Dendritic cell treated with granulocyte-macrophage colony-stimulating factor and Interleukin-4, amounts not matched to agents 40 ng/mL and 50 ng/mL, for 4 days (primary cell): Measurements from ENCODE around the gene TBPL1.
"Not testable (repeated sequence)": the region's sequence is repeated elsewhere in the genome, so short reads cannot be mapped to it uniquely, and the experiment has no call there.

ENCODE experiments used
- H3K27ac Mint-ChIP-seq: one replicate; pipeline ENCODE4 v1.8.0; 2022; ENCODE audit warnings: mild to moderate bottlenecking, mixed read lengths
- H3K27me3 Mint-ChIP-seq: one replicate; pipeline ENCODE4 v1.8.0; 2022; ENCODE audit warnings: mild to moderate bottlenecking, mixed read lengths
- H3K36me3 Mint-ChIP-seq: one replicate; pipeline ENCODE4 v1.8.0; 2022; ENCODE audit warnings: low read depth, mixed read lengths
- H3K4me1 Mint-ChIP-seq: one replicate; pipeline ENCODE4 v1.8.0; 2022; ENCODE audit warnings: low read depth, mixed read lengths
- H3K4me3 Mint-ChIP-seq: one replicate; pipeline ENCODE4 v1.8.0; 2022; ENCODE audit warnings: mild to moderate bottlenecking, moderate library complexity, mixed read lengths
- H3K9me3 Mint-ChIP-seq: one replicate; pipeline ENCODE4 v1.8.0; 2022; ENCODE audit warnings: mixed read lengths
- intact Hi-C: fragments of 100-400 bp; cut with micrococcal nuclease; formaldehyde crosslinking; loops from one replicate; pipeline ENCODE4 v1.15.0; 2022

The TBPL1 gene

GRCh38 chr6:133973109-133973971, 20.3 kb downstream of the TBPL1 start:
- intact Hi-C loops, result loop anchor here (1.0 to 2.0 kb wide), 3 partner anchors 49 to 123 kb away; no protein-coding TSS in a partner anchor
- Mint-ChIP-seq H3K27me3 (no peaks in the 10 kb centered on the region), H3K4me1 (peaks cover 17% of the 10 kb centered on the region), H3K4me3 (no peak overlapping the region), H3K36me3 (peaks cover 6% of the 10 kb centered on the region), H3K9me3 (no peaks in the 10 kb centered on the region), H3K27ac (no peak overlapping the region)

- intact Hi-C loops, result no loop called here
- Mint-ChIP-seq H3K4me3 (no peak overlapping the region), H3K4me1 (peaks cover 11% of the 10 kb centered on the region), H3K9me3 (no peaks in the 10 kb centered on the region), H3K36me3 (peaks cover 12% of the 10 kb centered on the region), H3K27ac (no peak overlapping the region), H3K27me3 (no peaks in the 10 kb centered on the region)
These were observed 25.2 kb downstream of the TBPL1 start for GRCh38 chr6:133977983-133978895.

DNA sequence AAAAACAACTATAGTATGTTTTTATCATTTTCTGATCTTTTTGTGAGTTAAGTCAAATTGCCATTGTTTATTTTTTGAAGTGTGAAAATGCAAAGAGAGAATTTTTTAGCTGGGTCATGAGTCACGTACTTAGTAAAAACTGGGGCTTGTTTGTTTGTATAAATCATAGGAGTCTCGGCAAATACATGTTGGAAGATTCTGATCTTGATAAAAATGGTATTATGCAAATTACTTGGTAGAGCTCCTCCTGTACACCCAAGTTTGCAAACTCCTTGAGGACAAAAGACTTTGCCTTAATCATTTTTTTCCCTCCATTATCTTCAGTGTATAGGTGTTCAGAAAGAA, 25.8 kb downstream of the TBPL1 start:
- intact Hi-C loops, result no loop called here
- Mint-ChIP-seq H3K4me1 (peaks cover 17% of the 10 kb centered on the region), H3K27me3 (no peaks in the 10 kb centered on the region), H3K9me3 (no peaks in the 10 kb centered on the region), H3K36me3 (peaks cover 14% of the 10 kb centered on the region), H3K27ac (no peak overlapping the region), H3K4me3 (no peak overlapping the region)

DNA sequence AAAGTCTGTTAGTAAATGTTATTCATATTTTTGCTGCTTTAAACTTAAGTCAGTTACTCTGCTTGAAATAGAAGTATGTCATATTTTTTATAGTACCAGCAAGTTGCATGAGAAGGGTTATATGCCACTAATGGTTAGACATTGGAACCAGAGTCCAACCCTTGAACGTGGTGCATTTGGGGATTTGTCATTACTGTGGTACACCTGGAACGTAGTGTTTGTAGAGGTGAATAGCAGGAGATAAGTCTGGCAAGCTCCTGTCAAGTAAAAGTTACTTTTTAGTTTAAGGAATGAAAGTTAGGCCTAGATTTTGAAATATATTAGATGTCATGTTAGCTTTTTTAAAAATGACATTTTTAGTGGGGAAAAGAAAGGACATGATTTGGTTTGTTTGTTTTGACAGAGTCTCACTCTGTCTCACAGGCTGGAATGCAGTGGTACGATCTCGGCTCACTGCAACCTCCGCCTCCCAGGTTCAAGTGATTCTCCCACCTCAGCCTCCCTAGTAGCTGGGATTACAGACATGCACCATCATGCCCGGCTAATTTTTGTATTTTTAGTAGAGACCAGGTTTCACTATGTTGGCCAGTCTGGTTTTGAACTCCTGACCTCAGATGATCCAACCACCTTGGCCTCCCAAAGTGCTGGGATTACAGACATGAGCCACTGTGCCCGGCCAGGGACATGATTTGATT, 26.4 kb downstream of the TBPL1 start:
- H3K9me3 Mint-ChIP-seq, H3K4me3 Mint-ChIP-seq, H3K27ac Mint-ChIP-seq, H3K27me3 Mint-ChIP-seq, intact Hi-C loops: not testable (repeated sequence)
- Mint-ChIP-seq H3K4me1 (peaks cover 18% of the 10 kb centered on the region), H3K36me3 (peaks cover 14% of the 10 kb centered on the region)

DNA sequence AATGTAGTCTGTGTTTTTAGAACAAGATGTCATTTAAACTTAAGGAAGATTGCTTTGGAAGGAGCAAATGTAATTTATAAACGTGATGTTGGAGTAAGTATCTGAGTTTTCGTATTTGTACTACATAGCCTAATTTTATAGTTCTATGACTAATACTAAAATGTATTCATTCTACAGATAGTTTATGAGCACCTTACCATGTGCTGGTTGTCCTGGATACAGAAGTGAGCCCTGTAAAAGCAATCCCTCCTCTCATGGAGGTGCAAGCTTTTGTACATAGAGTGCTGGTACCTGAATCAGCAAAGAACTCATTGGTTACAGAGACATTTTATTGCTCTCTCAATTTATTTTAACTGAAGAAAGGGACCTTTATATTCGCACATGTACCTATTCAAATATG, 27.1 kb downstream of the TBPL1 start:
- Mint-ChIP-seq H3K4me3 (no peak overlapping the region), H3K36me3 (peaks cover 20% of the 10 kb centered on the region)

GRCh38 chr6:133983099-133983939, 30.3 kb downstream of the TBPL1 start:
- Mint-ChIP-seq H3K9me3 (no peaks in the 10 kb centered on the region), H3K4me3 (no peak overlapping the region), H3K4me1 (peaks cover 11% of the 10 kb centered on the region), H3K27ac (no peak overlapping the region), H3K27me3 (no peaks in the 10 kb centered on the region), H3K36me3 (peaks cover 38% of the 10 kb centered on the region)
- intact Hi-C loops, result no loop called here

More for the DNA sequence above, 27.1 kb downstream of the TBPL1 start:
- peaks cover 18% of the 10 kb centered on the region for H3K4me1 Mint-ChIP-seq
- intact Hi-C loops, result no loop called here
- no peaks in the 10 kb centered on the region for H3K27me3 Mint-ChIP-seq
- no peaks in the 10 kb centered on the region for H3K9me3 Mint-ChIP-seq
- no peak overlapping the region for H3K27ac Mint-ChIP-seq

GRCh38 chr6:133985970-133986369, 32.9 kb downstream of the TBPL1 start:
- intact Hi-C loops, result no loop called here
- Mint-ChIP-seq H3K27me3 (no peaks in the 10 kb centered on the region), H3K4me1 (peaks cover 11% of the 10 kb centered on the region), H3K4me3 (no peak overlapping the region), H3K9me3 (no peaks in the 10 kb centered on the region), H3K27ac (no peak overlapping the region), H3K36me3 (peaks cover 38% of the 10 kb centered on the region)

- Mint-ChIP-seq H3K4me3 (no peak overlapping the region), H3K27ac (no peak overlapping the region), H3K4me1 (peaks cover 11% of the 10 kb centered on the region), H3K27me3 (no peaks in the 10 kb centered on the region), H3K36me3 (peaks cover 34% of the 10 kb centered on the region), H3K9me3 (no peaks in the 10 kb centered on the region)
- intact Hi-C loops, result no loop called here
These were observed 33.9 kb downstream of the TBPL1 start for GRCh38 chr6:133986942-133987341.

DNA sequence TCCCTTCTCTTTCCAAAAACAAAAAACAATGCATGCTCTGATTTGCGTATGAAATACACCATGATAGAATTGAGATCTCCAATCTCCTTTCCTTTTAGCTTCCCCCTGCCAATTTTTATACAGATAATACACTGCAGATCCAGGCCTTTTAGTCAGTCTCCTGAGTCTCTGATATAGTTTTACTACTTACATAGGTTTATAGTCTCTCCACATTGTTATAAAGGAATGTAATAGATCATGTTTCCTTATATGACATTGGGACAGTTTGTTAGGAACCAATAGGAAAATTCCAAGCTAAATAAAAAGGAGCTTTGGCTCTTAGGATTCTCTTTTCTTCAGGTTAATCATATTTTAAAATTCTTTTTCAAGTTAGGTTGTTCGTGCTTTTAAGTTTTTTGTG, 36.5 kb downstream of the TBPL1 start:
- Mint-ChIP-seq H3K36me3 (peaks cover 24% of the 10 kb centered on the region), H3K27ac (no peak overlapping the region), H3K9me3 (no peaks in the 10 kb centered on the region), H3K4me1 (no peaks in the 10 kb centered on the region), H3K4me3 (no peak overlapping the region), H3K27me3 (no peaks in the 10 kb centered on the region)
- intact Hi-C loops, result no loop called here

DNA sequence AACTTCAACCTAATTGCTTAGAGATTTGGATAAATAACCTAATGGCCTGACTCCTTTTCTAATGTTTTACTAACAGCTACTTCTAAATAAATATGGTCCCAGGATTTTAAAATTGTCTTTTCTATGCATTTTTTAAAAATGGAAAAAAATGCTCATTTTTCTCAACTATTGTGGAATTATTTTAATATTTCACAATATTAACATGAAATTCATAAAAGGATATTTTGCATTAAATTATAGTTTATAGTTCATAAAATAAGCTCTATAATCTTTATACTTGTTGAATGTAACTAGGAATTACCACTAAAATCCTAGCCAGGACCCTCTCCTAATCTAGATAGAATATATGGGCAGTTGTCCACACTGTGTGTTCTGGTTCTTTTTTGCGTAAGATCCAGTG, 37.3 kb downstream of the TBPL1 start:
- no peaks in the 10 kb centered on the region for H3K27me3 Mint-ChIP-seq
- peaks cover 18% of the 10 kb centered on the region for H3K36me3 Mint-ChIP-seq
- intact Hi-C loops, result no loop called here
- H3K4me1 Mint-ChIP-seq, result no peaks in the 10 kb centered on the region
- H3K9me3 Mint-ChIP-seq, result no peaks in the 10 kb centered on the region
- no peak overlapping the region for H3K27ac Mint-ChIP-seq
- no peak overlapping the region for H3K4me3 Mint-ChIP-seq

- Mint-ChIP-seq H3K36me3 (peaks cover 10% of the 10 kb centered on the region), H3K4me1 (no peaks in the 10 kb centered on the region), H3K27me3 (no peaks in the 10 kb centered on the region), H3K9me3 (no peaks in the 10 kb centered on the region), H3K27ac (no peak overlapping the region), H3K4me3 (no peak overlapping the region)
- intact Hi-C loops, result no loop called here
These were observed 38.1 kb downstream of the TBPL1 start for GRCh38 chr6:133991096-133991593.

DNA sequence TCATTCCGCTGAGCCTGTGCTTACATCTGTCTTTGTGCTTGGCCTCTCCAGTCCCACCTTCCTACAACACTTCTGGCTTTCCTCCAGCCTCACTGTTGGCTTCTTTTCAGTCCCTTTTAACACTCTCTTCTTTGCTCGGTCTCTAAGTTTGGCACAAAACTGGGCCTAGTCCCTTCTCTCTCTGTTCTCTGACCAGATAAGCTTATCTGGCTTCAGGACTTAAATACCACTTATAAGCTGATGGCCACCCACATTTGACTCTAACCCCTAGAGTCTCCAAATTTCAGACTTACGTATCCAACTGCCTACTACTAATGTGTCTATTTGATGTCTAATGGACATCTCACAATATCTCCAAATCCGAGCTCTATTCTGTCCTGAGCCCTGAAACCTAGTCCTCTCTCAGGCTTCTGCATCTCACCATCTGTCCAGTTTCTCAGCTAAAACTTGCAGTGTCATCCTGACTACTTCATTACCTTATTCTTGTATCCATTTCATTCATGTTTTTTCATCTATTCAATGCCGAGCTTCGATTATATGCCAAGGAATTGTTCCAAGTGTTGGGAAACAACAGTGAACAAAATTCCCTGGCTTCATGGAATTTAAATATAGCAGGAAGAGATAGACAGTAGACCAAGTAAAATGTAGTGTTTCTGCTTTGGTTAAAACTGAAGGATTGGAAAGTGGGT, 40.1 kb downstream of the TBPL1 start:
- Mint-ChIP-seq H3K27ac (no peak overlapping the region), H3K36me3 (no peaks in the 10 kb centered on the region), H3K27me3 (no peaks in the 10 kb centered on the region), H3K4me3 (no peak overlapping the region), H3K9me3 (no peaks in the 10 kb centered on the region), H3K4me1 (no peaks in the 10 kb centered on the region)
- intact Hi-C loops, result no loop called here

GRCh38 chr6:133995296-133995695, 42.3 kb downstream of the TBPL1 start:
- H3K27ac Mint-ChIP-seq, result no peak overlapping the region
- no peak overlapping the region for H3K4me3 Mint-ChIP-seq
- intact Hi-C loops, result no loop called here
- no peaks in the 10 kb centered on the region for H3K4me1 Mint-ChIP-seq
- no peaks in the 10 kb centered on the region for H3K27me3 Mint-ChIP-seq
- H3K36me3 Mint-ChIP-seq, result no peaks in the 10 kb centered on the region
- no peaks in the 10 kb centered on the region for H3K9me3 Mint-ChIP-seq
